NB4 (cell line): Measurements from ENCODE around the gene PTGIS.

Experiments used
- DNase-seq: peaks from one replicate; pipeline ENCODE4 v3.0.0; 2010; ENCODE audit warnings: low read depth
- H3K4me3 ChIP-seq: one replicate; pipeline ENCODE4 v1.5.1; 2011; ENCODE audit warnings: mild to moderate bottlenecking, low read depth, low read length, moderate library complexity
- MYC ChIP-seq: IDR thresholded peaks from 2 replicates; pipeline ENCODE4 v1.6.1; 2011; ENCODE audit warnings: low read depth, low read length
- POLR2A ChIP-seq: IDR thresholded peaks from 2 replicates; pipeline ENCODE4 v1.6.1; 2011; ENCODE audit warnings: mild to moderate bottlenecking; ENCODE audit not compliant: insufficient read length; ENCODE audit errors: extremely low read depth
- TF ChIP-seq, protein P1 (sequence below): IDR thresholded peaks from 2 replicates; pipeline ENCODE4 v1.6.1; 2011; ENCODE audit warnings: low read depth, low read length
- TF ChIP-seq, protein P2 (sequence below): IDR thresholded peaks from one replicate; pipeline ENCODE4 v1.5.1; 2012; ENCODE audit warnings: low read depth, low read length

PTGIS gene

DNA sequence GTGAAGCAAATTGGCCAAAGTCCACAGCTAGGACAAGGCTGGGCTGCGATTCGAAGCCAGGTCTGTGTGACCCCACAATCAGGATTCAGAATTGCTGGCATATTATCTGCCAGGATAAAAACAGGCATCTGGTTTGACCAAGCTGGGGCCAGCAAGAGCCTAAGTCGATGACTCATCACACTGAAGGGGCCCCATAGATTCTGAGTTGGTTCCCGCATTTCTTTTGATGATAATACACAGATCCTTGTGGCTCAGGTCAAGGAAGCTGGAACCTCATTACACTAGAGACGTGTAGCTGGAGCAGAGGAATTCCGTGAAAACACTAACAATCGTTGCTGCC is 92.0 kb downstream of the PTGIS start:
- no peak overlapping the region for H3K4me3 ChIP-seq
- no peak for DNase-seq
- TF ChIP-seq MYC: no peak
- TF ChIP-seq POLR2A: no peak
- TF ChIP-seq, protein P1, sequence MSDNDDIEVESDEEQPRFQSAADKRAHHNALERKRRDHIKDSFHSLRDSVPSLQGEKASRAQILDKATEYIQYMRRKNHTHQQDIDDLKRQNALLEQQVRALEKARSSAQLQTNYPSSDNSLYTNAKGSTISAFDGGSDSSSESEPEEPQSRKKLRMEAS: no peak
- TF ChIP-seq, protein P2, sequence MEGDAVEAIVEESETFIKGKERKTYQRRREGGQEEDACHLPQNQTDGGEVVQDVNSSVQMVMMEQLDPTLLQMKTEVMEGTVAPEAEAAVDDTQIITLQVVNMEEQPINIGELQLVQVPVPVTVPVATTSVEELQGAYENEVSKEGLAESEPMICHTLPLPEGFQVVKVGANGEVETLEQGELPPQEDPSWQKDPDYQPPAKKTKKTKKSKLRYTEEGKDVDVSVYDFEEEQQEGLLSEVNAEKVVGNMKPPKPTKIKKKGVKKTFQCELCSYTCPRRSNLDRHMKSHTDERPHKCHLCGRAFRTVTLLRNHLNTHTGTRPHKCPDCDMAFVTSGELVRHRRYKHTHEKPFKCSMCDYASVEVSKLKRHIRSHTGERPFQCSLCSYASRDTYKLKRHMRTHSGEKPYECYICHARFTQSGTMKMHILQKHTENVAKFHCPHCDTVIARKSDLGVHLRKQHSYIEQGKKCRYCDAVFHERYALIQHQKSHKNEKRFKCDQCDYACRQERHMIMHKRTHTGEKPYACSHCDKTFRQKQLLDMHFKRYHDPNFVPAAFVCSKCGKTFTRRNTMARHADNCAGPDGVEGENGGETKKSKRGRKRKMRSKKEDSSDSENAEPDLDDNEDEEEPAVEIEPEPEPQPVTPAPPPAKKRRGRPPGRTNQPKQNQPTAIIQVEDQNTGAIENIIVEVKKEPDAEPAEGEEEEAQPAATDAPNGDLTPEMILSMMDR: no peak

DNA sequence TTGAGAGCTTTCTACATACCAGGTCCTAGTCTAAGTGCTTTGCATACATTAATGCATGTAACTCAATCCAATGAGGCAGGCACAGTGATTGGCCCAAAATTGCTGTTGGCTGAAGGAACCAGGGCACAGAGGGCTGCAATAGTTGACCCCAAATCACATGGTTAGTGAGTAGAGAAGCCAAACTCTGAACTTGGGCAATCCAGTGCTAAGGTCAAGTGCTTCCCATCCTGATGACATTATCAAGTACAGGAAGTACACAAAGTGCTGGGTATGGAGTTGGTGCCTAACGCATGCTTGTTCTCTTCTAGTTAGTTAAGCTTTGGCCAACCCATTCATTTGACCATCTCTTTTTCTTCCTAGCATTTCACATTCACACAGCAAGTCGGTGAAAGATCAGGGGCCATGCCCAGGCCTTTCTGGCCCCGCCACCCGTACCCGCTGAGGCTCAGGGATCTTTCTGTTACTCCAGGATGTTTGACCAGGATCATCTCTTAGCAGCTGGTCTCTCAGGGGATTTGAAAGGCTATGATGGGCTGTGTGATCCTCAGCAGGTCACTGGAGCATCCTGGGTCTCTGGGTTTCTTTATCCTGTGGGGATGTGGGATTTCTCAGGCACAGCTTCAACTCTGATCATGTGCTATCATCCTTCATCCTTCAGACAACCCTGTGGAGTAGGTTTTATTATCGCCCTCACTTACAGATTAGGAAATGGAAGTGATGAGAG is 92.5 kb downstream of the PTGIS start:
- TF ChIP-seq, protein P2: no peak
- TF ChIP-seq POLR2A (no peak), MYC (no peak)
- TF ChIP-seq, protein P1: no peak
- H3K4me3 ChIP-seq: no peak overlapping the region
- no peak for DNase-seq

DNA sequence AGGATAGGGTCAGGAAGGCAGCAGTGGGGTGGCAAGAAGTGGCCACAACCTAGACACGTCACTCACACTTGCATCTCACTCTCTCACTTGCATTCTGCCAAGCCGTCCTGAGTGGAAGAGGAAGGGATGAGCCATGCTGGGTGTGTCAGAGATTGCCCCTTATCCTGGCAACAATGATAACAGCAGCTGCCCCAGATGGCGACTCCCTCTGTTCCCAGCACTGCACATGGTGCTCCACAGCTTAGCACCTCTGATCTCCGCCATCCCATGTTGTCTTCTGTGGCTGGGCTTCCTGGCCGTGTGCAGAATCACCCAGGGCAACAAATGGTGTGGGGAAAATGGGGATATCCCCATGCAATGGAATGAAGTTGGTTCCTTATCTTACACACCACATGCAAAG is 96.5 kb downstream of the PTGIS start:
- H3K4me3 ChIP-seq: no peak overlapping the region
- DNase-seq: no peak
- TF ChIP-seq, protein P1: no peak
- no peak for TF ChIP-seq POLR2A
- TF ChIP-seq, protein P2: no peak
- TF ChIP-seq MYC: no peak

DNA sequence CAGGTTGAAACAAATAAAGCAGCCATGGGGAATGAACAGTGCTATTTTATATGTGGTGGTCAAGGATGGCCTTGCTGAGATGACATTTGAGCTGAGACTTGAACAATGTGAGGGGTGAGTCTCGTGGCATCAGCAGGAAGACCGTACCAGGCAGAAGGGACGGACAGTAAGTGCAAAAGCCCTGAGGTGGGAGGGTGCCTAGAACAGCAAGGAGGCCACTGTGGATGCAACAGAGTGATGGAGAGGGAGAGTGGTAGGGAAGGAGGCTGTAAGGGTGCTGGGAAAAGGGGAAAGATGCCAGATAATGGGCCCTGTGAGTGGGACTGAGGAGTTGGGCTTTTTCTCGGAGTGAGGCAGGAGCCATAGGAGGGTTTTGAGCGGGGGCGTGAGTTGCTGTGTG is 97.0 kb downstream of the PTGIS start:
- TF ChIP-seq POLR2A: no peak
- no peak overlapping the region for H3K4me3 ChIP-seq
- DNase-seq: no peak

DNA sequence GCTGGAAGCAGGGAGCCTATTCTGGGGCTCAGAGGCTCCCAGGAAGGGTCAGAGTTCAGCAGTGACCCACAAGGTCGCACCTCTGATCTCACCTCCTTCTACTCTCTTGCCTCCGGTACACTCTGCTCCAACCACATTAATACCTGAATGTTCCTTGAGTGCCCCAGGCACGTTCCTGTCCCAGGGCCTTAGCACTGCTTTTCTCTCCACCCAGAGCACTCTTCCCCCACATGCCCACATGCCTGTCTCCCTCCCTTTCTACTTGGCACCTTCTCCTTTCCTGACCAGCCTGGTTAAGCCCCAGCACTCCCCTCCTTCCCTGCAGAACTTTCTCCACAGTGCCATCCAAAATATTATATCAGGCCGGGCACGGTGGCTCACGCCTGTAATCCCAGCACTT is 98.9 kb downstream of the PTGIS start:
- no peak overlapping the region for H3K4me3 ChIP-seq
- no peak for DNase-seq
- TF ChIP-seq, protein P2: no peak
- TF ChIP-seq POLR2A (no peak), MYC (no peak)
- TF ChIP-seq, protein P1: no peak

DNA sequence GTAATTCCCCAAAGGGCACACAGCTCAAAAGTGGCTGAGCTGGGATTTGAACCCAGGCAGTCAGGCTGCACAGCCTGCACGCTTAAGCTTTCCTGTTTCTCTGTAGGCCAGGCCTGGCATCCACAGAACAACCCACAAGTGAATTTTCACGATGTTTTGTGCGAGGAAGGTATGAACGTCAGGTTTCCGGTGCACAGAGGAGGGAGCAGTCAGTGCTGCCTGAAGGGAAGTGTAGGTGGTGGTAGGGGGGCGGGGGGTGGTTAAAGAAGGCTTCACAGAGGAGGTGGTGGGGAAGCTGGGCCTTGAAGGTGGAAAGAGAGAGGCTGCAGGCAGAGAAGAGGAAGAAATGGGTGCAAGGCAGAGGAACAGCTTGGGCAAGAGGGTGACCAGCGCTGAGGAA is 99.5 kb downstream of the PTGIS start:
- TF ChIP-seq MYC (no peak), POLR2A (no peak)
- TF ChIP-seq, protein P2: no peak
- TF ChIP-seq, protein P1: no peak
- H3K4me3 ChIP-seq: no peak overlapping the region
- no peak for DNase-seq
